ENCODE measurements around the gene DGKD.

GRCh38 chr2:233413046-233413445, 58.8 kb downstream of the DGKD start:
- TF ChIP-seq CTCF (IDR thresholded peaks at IDR 0.05) = no peak
- no peak for TF ChIP-seq POLR2AphosphoS5 (IDR thresholded peaks at IDR 0.05)
- no peak for TF ChIP-seq EP300 (IDR thresholded peaks at IDR 0.05)
- TF ChIP-seq POLR2A (IDR thresholded peaks at IDR 0.05) = no peak

Data from suprapubic skin (tissue), 4 donors.